Embryonic facial prominence (tissue), 1 donor: ENCODE results near the gene HCRTR2.

Source experiments
- DNase-seq: peaks from one replicate; pipeline ENCODE4 v3.0.0-alpha.2; 2016; ENCODE audit errors: extremely low spot score

The HCRTR2 gene

GRCh38 chr6:55320696-55321086 is 146.4 kb downstream of the HCRTR2 start:
- no peak for DNase-seq

GRCh38 chr6:55327169-55327568 is 152.9 kb downstream of the HCRTR2 start, which contains the start of gene GFRAL:
Gene GFRAL, plus strand, starts transcription at chr6:55327469. Its CDS starts 86 bp downstream, at chr6:55327555.
- DNase-seq = no peak
